Peyer's patch (tissue), 4 donors: ENCODE data around the gene SLC39A3. TPM values are rescaled to one million over a fixed set of nuclear protein-coding genes. Genes with fewer than 3 reads are reported as not detected.
A peak's percentile ranks its signal among the peaks of the same experiment; 100 is the strongest.

Experiments used
- DNase-seq, 3 donors: peaks; one replicate each; pipeline ENCODE4 v3.0.0-alpha.2; 2017 to 2019
- H3K27ac ChIP-seq, 4 donors: fragments of 200-600 bp; sonication (generic); one replicate each; pipeline ENCODE4 v1.5.1; 2016 to 2019
- H3K27me3 ChIP-seq, 2 donors: fragments of 200-600 bp; sonication (generic); one replicate each; pipeline ENCODE4 v1.5.1; 2019
- H3K36me3 ChIP-seq, 3 donors: fragments of 200-600 bp; sonication (generic); one replicate each; pipeline ENCODE4 v1.5.1; 2016 to 2019
- H3K4me1 ChIP-seq, 4 donors: fragments of 200-600 bp; sonication (generic); one replicate each; pipeline ENCODE4 v1.5.1; 2016 to 2019
- H3K4me3 ChIP-seq, 4 donors: fragments of 200-600 bp; sonication (generic); 1 replicate in 3 of 4; 2 replicates in 1 of 4; pipeline ENCODE4 v1.5.1; 2016 to 2019; ENCODE audit warnings: mild to moderate bottlenecking in 1 of 4
- H3K9me3 ChIP-seq, 4 donors: fragments of 200-600 bp; sonication (generic); one replicate each; pipeline ENCODE4 v1.5.1; 2016 to 2019; ENCODE audit warnings: mild to moderate bottlenecking in 1 of 4
- POLR2A ChIP-seq, 2 donors: fragments of 450-650 bp; IDR thresholded peaks; one replicate each; pipeline ENCODE4 v1.5.1; 2017; ENCODE audit warnings: antibody characterized with exemption in 2 of 2, mild to moderate bottlenecking in 2 of 2, moderate library complexity in 2 of 2
- total RNA-seq, 4 donors: library from RNA; depleted of rRNA; stranded (reverse); fragments of >200 nt; gene quantifications; one replicate each; pipeline ENCODE4 v1.1.0, GENCODE V29; 2016
- TF ChIP-seq, protein P1 (sequence below), 6 experiments: fragments of 450-650 bp in 4 of 6; fragments of 200-600 bp in 2 of 6; sonication (generic) in 1 of 6; IDR thresholded peaks; one replicate each; pipeline ENCODE4 v1.5.1; 2017 to 2019; ENCODE audit warnings: antibody characterized with exemption in 6 of 6, mild to moderate bottlenecking in 3 of 6, moderate library complexity in 1 of 6

SLC39A3 gene
- total RNA-seq = 10 to 100 TPM; 22.1 to 29.7 (median 26.0) TPM

GRCh38 chr19:2739602-2740313 lies at the start of gene SLC39A3:
Gene SLC39A3 (minus strand): TSS chr19:2740017. CDS start chr19:2737257, 2,760 bp downstream.
- H3K36me3 ChIP-seq = peaks cover 0 to 22% (median 0%) of the 10 kb centered on the region in 3 donors
- no peaks in the 10 kb centered on the region for H3K9me3 ChIP-seq
- TF ChIP-seq, protein P1, sequence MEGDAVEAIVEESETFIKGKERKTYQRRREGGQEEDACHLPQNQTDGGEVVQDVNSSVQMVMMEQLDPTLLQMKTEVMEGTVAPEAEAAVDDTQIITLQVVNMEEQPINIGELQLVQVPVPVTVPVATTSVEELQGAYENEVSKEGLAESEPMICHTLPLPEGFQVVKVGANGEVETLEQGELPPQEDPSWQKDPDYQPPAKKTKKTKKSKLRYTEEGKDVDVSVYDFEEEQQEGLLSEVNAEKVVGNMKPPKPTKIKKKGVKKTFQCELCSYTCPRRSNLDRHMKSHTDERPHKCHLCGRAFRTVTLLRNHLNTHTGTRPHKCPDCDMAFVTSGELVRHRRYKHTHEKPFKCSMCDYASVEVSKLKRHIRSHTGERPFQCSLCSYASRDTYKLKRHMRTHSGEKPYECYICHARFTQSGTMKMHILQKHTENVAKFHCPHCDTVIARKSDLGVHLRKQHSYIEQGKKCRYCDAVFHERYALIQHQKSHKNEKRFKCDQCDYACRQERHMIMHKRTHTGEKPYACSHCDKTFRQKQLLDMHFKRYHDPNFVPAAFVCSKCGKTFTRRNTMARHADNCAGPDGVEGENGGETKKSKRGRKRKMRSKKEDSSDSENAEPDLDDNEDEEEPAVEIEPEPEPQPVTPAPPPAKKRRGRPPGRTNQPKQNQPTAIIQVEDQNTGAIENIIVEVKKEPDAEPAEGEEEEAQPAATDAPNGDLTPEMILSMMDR (IDR thresholded peaks at IDR 0.05) = peak in 5 of 6 experiments; percentile 19 to 55 (median 44)
- TF ChIP-seq POLR2A (IDR thresholded peaks at IDR 0.05) = peak in 1 of 2 donors; percentile 27
- H3K4me3 ChIP-seq = peak within 1 kb of the TSS; percentile 78 to 99 (median 92)
- DNase-seq = peak; percentile 97 to 99 (median 98)
- peaks cover 0 to 15% (median 2%) of the 10 kb centered on the region in 4 donors for H3K4me1 ChIP-seq
- H3K27ac ChIP-seq = peak within 1 kb of the TSS; percentile 49 to 92 (median 61)
- no peaks in the 10 kb centered on the region for H3K27me3 ChIP-seq

DNA sequence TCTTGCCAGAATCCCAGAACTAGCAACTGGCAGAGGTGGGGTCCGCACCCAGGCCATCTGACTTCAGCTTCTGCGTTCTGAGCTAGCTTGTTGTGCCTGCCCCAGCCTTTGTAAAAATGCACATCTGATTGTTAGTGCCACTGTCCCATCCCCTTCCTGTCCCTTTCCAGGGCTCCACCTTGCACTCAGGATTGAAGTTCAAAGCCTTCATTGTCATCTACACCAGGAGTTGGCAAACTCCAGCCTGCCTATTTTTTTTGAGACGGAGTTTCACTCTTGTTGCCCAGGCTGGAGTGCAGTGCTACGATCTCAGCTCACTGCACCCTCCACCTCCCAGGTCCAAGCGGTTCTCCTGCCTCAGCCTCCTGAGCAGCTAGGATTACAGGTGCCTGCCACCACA lies 48.4 kb upstream of the SLC39A3 start:
- TF ChIP-seq, protein P1 (IDR thresholded peaks at IDR 0.05) = no peak
- no peak for TF ChIP-seq POLR2A (IDR thresholded peaks at IDR 0.05)
- Histone ChIP-seq H3K27ac (no peak overlapping the region), H3K9me3 (no peaks in the 10 kb centered on the region), H3K36me3 (no peaks in the 10 kb centered on the region), H3K4me1 (peaks cover 0 to 18% (median 5%) of the 10 kb centered on the region in 4 donors), H3K4me3 (no peak overlapping the region), H3K27me3 (no peaks in the 10 kb centered on the region)
- DNase-seq = no peak

DNA sequence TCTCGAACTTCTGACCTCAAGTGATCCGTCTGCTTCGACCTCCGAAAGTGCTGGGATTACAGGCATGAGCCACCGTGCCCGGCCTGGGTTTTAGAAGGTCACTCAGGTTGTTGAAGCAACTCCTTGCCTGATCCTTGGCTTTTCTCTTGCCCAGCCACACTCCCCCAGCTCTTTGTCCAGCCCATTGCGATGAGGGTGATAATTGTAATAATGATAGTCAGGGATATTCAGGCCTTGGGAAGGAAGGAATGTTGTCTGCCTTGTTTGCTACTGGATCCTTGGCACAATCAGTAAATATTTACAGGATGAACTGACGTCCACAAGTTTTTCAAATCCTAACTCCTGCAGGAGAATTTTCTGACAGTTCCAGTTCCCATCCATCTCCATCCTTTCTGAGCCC lies 47.3 kb upstream of the SLC39A3 start:
- Histone ChIP-seq H3K36me3 (no peaks in the 10 kb centered on the region), H3K4me1 (peaks cover 0 to 22% (median 7%) of the 10 kb centered on the region in 4 donors), H3K27ac (no peak overlapping the region), H3K9me3 (no peaks in the 10 kb centered on the region), H3K27me3 (no peaks in the 10 kb centered on the region), H3K4me3 (no peak overlapping the region)
- TF ChIP-seq, protein P1 (IDR thresholded peaks at IDR 0.05) = no peak
- TF ChIP-seq POLR2A (IDR thresholded peaks at IDR 0.05) = no peak
- no peak for DNase-seq

DNA sequence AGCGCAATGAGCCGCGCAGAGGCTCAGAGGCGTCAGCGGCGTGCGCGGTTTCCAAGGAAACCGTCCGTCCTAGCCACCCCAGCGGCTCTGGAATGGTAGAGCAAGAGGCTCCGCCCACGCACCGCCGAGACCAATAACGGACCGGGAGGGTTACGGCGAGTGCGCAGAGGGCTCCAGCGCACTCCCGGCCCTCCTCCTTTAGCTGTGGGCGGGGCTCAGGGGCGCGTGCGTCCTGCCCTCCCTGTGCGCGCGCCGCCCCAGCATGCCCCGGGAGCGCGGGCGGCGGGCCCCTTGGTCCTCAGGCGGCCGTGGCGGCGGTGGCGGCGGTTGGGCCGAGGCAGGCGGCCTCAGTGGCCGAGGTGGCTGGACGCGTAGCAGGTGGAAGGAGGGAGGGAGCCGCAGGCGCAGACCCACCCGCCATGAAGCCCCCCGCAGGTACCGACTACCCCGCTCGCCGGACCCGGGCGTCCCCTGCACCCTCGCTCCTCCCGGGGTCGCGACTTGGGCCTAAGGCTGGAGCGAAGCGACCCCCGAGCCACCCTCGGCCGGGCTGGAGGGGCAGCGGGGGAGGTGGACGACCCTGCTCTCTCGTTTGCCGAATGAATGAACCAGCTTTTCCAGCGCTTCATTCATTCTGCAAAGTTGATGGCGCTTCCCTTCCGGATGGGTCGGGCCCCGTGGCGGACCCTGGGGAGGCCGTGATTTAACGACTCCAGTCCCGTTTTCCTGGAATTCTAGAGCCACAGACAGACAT lies 45.6 kb upstream of the SLC39A3 start, which contains the start of gene THOP1:
Gene THOP1 (plus strand): TSS at position 260 of the 754 bp plus-strand sequence. CDS start 160 bp downstream, at position 420.
- peak; percentile 33 to 64 for TF ChIP-seq POLR2A (IDR thresholded peaks at IDR 0.05)
- TF ChIP-seq, protein P1 (IDR thresholded peaks at IDR 0.05) = peak in 1 of 6 experiments; percentile 22
- H3K27ac ChIP-seq = peak within 1 kb of the TSS; percentile 37 to 78 (median 60)
- DNase-seq = peak; percentile 98 to 99 (median 99)
- no peaks in the 10 kb centered on the region for H3K27me3 ChIP-seq
- H3K9me3 ChIP-seq = no peaks in the 10 kb centered on the region
- H3K4me3 ChIP-seq = peak within 1 kb of the TSS; percentile 72 to 98 (median 81)
- no peaks in the 10 kb centered on the region for H3K36me3 ChIP-seq
- peaks cover 0 to 39% (median 9%) of the 10 kb centered on the region in 4 donors for H3K4me1 ChIP-seq

- Histone ChIP-seq H3K4me3 (peak overlapping the region in 3 of 4 donors; percentile 67 to 100 (median 83)), H3K36me3 (no peaks in the 10 kb centered on the region), H3K4me1 (peaks cover 0 to 39% (median 9%) of the 10 kb centered on the region in 4 donors), H3K27me3 (no peaks in the 10 kb centered on the region), H3K9me3 (no peaks in the 10 kb centered on the region), H3K27ac (peak overlapping the region; percentile 86 to 96 (median 92))
- DNase-seq = no peak
- TF ChIP-seq, protein P1 (IDR thresholded peaks at IDR 0.05) = no peak
- no peak for TF ChIP-seq POLR2A (IDR thresholded peaks at IDR 0.05)
These were observed 43.9 kb upstream of the SLC39A3 start for GRCh38 chr19:2783781-2784145.
